Measurements from ENCODE around the gene TMEM222. TPM values are rescaled to one million over a fixed set of nuclear protein-coding genes. Genes with fewer than 3 reads are reported as not detected.

The TMEM222 gene
- polyA plus RNA-seq, 1 of the 3 experiments (the other 2 are of a cell fraction): 51.7 TPM

GRCh38 chr1:27322569-27323240, 742 bp downstream of the TMEM222 start (continued):
- TF ChIP-seq CTCF (IDR thresholded peaks at IDR 0.05) (no peak), IRF3 (IDR thresholded peaks at IDR 0.05; ENCODE audit: low read depth, low read length) (no peak)

DNA sequence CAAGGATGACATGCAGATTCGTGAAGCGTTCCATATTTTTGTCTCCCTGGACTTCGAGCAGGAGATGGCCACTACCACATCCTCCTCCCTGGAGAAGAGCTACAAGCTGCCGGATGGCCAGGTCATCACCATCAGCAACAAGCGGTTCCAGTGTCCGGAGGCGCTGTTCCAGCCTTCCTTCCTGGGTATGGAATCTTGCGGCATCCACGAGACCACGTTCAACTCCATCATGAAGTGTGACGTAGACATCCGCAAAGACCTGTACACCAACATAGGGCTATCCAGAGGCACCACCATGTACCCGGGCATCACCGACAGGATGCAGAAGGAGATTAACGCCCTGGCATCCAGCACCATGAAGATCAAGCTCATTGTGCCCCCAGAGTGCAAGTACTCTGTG, 3.3 kb downstream of the TMEM222 start:
- POLR2A ChIA-PET: interaction anchor here (1.1 kb wide), 1 partner anchor 187 kb away, joined by 3 read pairs; no protein-coding TSS in a partner anchor
- H3K79me2 ChIP-seq (ENCODE audit: insufficient read depth): peaks cover 82% of the 10 kb centered on the region
- H4K20me1 ChIP-seq (ENCODE audit: insufficient read depth): peaks cover 18% of the 10 kb centered on the region; the same call in 1 of the 2 replicates
- DNase-seq: no peak
- CTCF ChIA-PET: interaction anchor here (2.2 to 17.1 kb wide), 3 partner anchors 26 to 70 kb away, joined by 15 to 185 read pairs (median 27); no protein-coding TSS in a partner anchor
- no peak overlapping the region for H3K4me2 ChIP-seq
- H3K36me3 ChIP-seq (replicated peaks in 1 of 2; ENCODE audit: control insufficient read depth in 1 of 2, insufficient read depth in 2 of 2, low read length in 1 of 2): peaks cover 12 to 36% of the 10 kb centered on the region in 2 experiments
- H3K9me2 ChIP-seq: no peaks in the 10 kb centered on the region
- no peak for TF ChIP-seq PBX3 (IDR thresholded peaks at IDR 0.05)
- TF ChIP-seq, protein P1, sequence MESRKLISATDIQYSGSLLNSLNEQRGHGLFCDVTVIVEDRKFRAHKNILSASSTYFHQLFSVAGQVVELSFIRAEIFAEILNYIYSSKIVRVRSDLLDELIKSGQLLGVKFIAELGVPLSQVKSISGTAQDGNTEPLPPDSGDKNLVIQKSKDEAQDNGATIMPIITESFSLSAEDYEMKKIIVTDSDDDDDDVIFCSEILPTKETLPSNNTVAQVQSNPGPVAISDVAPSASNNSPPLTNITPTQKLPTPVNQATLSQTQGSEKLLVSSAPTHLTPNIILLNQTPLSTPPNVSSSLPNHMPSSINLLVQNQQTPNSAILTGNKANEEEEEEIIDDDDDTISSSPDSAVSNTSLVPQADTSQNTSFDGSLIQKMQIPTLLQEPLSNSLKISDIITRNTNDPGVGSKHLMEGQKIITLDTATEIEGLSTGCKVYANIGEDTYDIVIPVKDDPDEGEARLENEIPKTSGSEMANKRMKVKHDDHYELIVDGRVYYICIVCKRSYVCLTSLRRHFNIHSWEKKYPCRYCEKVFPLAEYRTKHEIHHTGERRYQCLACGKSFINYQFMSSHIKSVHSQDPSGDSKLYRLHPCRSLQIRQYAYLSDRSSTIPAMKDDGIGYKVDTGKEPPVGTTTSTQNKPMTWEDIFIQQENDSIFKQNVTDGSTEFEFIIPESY (IDR thresholded peaks at IDR 0.05; ENCODE audit: borderline replicate concordance, low read depth): no peak
- no peak for TF ChIP-seq TEAD4 (IDR thresholded peaks at IDR 0.05; ENCODE audit: borderline replicate concordance, insufficient read depth)
- no peak for TF ChIP-seq RAD21 (IDR thresholded peaks at IDR 0.05; ENCODE audit: low read length)
- TF ChIP-seq MEF2A (IDR thresholded peaks at IDR 0.05; ENCODE audit: borderline replicate concordance, low read depth): no peak
- TF ChIP-seq, protein P2, sequence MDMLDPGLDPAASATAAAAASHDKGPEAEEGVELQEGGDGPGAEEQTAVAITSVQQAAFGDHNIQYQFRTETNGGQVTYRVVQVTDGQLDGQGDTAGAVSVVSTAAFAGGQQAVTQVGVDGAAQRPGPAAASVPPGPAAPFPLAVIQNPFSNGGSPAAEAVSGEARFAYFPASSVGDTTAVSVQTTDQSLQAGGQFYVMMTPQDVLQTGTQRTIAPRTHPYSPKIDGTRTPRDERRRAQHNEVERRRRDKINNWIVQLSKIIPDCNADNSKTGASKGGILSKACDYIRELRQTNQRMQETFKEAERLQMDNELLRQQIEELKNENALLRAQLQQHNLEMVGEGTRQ (IDR thresholded peaks at IDR 0.05; ENCODE audit: borderline replicate concordance, low read depth, low read length): no peak
- no peak for TF ChIP-seq YY1 (IDR thresholded peaks at IDR 0.05; ENCODE audit: low read depth)
- TF ChIP-seq FOSL2 (IDR thresholded peaks at IDR 0.05; ENCODE audit: borderline replicate concordance, low read depth): no peak
- no peak for TF ChIP-seq SMC3 (IDR thresholded peaks at IDR 0.05; ENCODE audit: low read depth, low read length)
- no peak for TF ChIP-seq TCF12 (IDR thresholded peaks at IDR 0.05)
- TF ChIP-seq JUND (IDR thresholded peaks at IDR 0.05): no peak
- no peak for TF ChIP-seq SIN3A (IDR thresholded peaks at IDR 0.05; ENCODE audit: borderline replicate concordance, low read depth, low read length)
- TF ChIP-seq POLR2AphosphoS5 (IDR thresholded peaks at IDR 0.05; ENCODE audit: low read depth, low read length): no peak
- TF ChIP-seq GABPA (IDR thresholded peaks at IDR 0.05; ENCODE audit: low read depth): no peak
- TF ChIP-seq, protein P3, sequence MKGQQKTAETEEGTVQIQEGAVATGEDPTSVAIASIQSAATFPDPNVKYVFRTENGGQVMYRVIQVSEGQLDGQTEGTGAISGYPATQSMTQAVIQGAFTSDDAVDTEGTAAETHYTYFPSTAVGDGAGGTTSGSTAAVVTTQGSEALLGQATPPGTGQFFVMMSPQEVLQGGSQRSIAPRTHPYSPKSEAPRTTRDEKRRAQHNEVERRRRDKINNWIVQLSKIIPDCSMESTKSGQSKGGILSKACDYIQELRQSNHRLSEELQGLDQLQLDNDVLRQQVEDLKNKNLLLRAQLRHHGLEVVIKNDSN (IDR thresholded peaks at IDR 0.05; ENCODE audit: borderline replicate concordance, low read depth): no peak
- no peak for TF ChIP-seq NFIC (IDR thresholded peaks at IDR 0.05; ENCODE audit: borderline replicate concordance)
- TF ChIP-seq RCOR1 (IDR thresholded peaks at IDR 0.05; ENCODE audit: low read length): no peak
- TF ChIP-seq FOXJ3 (CRISPR knock-in tag; IDR thresholded peaks at IDR 0.05): no peak
- TF ChIP-seq CTCF (IDR thresholded peaks at IDR 0.05): no peak
- no peaks in the 10 kb centered on the region for H3F3A ChIP-seq (replicated peaks; ENCODE audit: insufficient read depth)
- peaks cover 5 to 14% of the 10 kb centered on the region in 2 experiments; a peak in 2 of 4 replicates for H3K4me1 ChIP-seq (ENCODE audit: control insufficient read depth in 1 of 2, insufficient read depth in 2 of 2, low read depth in 1 of 2, low read length in 1 of 2)
- no peak overlapping the region for H3K27ac ChIP-seq (ENCODE audit: low read depth in 2 of 2, low read length in 1 of 2)
- H3K9me3 ChIP-seq: no peaks in the 10 kb centered on the region
- H3K9ac ChIP-seq: no peak overlapping the region
- H3K27me3 ChIP-seq (ENCODE audit: insufficient read depth): no peaks in the 10 kb centered on the region
- no peak overlapping the region for H2AFZ ChIP-seq (ENCODE audit: low read depth)
- 98% methylated on average over 13 of the region's 15 CpGs for WGBS (ENCODE audit: low lambda C conversion rate)
- H3K4me3 ChIP-seq (ENCODE audit: low read depth in 2 of 2, low read length in 1 of 2): no peak overlapping the region

Data from SK-N-SH (cell line).